Bladder microvascular endothelial cell (primary cell): ENCODE data around the gene GEMIN8. TPM values are rescaled to one million over a fixed set of nuclear protein-coding genes. Genes with fewer than 3 reads are reported as not detected.

ENCODE experiments used
- total RNA-seq: library from RNA; depleted of rRNA; stranded (reverse); fragments of >200 nt; gene quantifications from 2 replicates; pipeline ENCODE4 v1.2.3, GENCODE V29; 2014

The GEMIN8 gene
- total RNA-seq, result 10.7 and 16.0 TPM in 2 replicates

GRCh38 chrX:14029425-14030173, at the start of gene GEMIN8:
Gene GEMIN8, minus strand, starts transcription at chrX:14029892. Its CDS starts 8,414 bp downstream, at chrX:14021478.

Other genes with a start within 250 kb of the GEMIN8 start
- under 0.01 and 0.38 TPM in 2 replicates for gene GPM6B, start 212.8 kb downstream of the GEMIN8 start, total RNA-seq